Activated CD8-positive, alpha-beta memory T cell treated with anti-CD3 and anti-CD28 coated beads, Interleukin-2, amount 50 U/mL, for 1 hour (primary cell): ENCODE results near the gene FAM53B.
A peak's percentile ranks its signal among the peaks of the same experiment; 100 is the strongest.

Experiments
- DNase-seq: peaks from one replicate; pipeline ENCODE4 v3.0.0-alpha.2; 2020; ENCODE audit errors: extremely low read depth

FAM53B gene

GRCh38 chr10:124697443-124697836 lies 46.7 kb downstream of the FAM53B start:
- no peak for DNase-seq

- no peak for DNase-seq
These were observed 47.5 kb downstream of the FAM53B start for GRCh38 chr10:124696446-124697392.

GRCh38 chr10:124695259-124695658 lies 48.9 kb downstream of the FAM53B start:
- DNase-seq: no peak

DNA sequence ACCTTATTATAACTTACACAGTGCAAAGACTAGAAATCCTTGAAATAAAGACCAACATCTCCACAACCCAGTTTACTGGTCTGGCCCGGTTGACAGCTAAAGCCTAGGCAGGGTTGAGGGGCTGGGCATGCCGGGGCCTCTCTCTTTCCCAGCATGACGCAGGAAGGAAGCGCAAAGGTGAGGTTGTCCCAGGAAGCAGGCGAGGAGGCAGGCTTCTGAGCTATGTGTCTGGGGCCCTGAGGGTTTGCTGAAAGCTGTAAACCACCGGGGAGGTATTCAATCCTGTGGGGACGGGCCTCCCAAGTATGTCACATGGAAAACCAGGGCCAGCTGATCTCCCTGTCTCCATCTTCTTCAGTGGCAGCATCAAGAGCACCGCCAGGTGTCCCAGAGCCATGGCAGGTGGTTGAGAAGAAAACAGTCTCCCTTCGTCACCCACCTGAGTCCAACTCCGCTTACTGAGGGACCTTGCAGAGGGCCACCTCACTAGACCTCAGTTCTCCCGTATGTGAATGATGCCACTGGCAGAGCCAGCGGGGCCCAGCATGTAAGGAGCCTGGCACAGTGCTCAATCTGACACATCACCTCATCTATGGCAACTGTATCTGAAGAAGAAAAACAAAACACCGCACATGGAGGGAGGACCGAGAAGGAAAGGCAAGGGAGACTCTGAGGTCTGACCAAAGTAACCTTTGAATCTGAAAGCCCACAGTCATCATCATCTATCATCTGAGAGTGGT lies 49.5 kb downstream of the FAM53B start:
- no peak for DNase-seq

DNA sequence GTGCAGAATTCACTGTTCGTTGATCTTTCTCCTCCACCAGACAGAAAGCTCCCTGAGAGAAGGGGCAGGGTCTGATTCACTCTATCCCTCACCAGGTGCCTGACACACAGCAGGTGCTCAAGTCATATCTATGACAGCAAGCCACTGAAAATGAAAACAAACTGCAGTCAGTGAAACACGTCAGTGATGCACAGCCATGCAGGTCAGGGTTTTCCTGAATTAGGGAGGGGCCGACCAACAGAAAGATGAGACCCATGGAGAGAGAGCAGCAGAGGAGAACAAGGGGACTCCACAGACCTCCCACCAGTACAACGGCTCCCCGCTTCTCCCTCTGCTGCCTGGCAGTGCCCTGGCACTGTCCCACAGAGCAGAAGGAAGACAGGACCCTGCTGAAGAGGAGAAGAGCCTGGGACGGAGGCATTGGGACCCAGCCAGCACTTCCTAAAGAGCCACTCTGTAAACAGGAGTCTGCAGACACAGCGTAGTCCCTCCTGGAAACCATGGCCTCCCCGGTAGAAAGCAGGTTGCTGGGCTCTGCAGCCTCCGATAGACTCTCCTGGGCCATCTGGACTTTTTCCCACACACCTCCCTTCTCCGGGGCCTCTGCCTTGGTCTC lies 50.3 kb downstream of the FAM53B start:
- no peak for DNase-seq

DNA sequence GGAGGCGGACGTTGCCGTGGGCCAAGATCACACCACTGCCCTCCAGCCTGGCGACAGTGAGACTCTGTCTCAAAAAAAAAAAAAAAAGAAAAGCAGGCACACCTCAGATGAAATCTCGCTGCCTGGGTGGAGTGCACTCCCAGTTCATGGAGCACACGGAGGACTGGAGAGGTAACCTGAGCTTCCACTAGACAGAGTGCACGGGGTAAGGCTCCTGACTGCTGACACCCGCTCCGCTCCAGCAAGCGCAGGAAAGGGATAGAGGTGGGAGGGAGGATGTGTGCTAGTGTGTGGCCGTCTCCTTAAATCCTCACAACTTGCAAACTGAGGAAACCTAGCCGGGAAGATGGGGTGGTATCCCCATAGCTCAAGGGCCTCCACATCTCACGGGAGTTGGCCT lies 50.8 kb downstream of the FAM53B start:
- no peak for DNase-seq

GRCh38 chr10:124692100-124692446 lies 52.1 kb downstream of the FAM53B start:
- no peak for DNase-seq

GRCh38 chr10:124691421-124692099 lies 52.6 kb downstream of the FAM53B start:
- DNase-seq: no peak

GRCh38 chr10:124691002-124691401 lies 53.2 kb downstream of the FAM53B start:
- DNase-seq: no peak

GRCh38 chr10:124689911-124690498 lies 54.2 kb downstream of the FAM53B start:
- no peak for DNase-seq

DNA sequence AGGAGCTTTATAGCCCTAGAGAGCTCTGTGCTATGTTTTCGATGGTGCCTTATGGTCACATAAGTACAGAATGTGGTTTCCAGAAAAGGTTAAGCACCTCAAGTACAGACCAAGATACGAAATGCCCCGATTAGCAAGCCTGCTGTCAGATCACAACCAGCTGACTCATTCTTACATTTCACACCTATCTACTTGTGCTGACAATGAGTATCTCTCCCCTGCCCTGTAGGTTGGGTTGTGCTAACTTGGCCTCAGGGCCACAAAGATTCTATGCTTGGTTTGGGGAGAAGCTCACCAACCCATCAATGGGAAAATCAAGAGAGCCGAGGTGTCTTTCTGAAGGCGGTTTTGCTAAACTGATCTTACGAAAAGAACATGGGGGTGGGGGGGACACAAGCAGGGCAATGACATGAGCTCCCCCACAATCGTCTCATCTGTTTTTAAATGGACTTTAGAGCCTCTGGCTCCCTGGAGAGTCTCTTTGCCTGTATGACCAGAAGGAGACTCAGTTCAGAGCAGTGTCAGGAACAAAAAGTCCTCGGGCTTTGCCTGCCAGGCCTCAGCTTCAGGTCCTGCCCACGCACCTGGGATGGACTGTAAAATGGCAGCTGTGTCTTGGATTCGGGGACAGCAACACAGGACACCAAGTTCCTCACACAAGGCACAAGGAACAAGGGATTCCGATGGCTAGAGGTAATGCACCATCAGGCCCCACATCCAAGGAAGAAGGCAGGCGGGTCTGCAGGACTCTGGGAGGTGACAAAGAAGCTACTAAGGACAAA lies 55.1 kb downstream of the FAM53B start:
- DNase-seq: peak; percentile 31

GRCh38 chr10:124688386-124688785 lies 55.8 kb downstream of the FAM53B start:
- DNase-seq: no peak

DNA sequence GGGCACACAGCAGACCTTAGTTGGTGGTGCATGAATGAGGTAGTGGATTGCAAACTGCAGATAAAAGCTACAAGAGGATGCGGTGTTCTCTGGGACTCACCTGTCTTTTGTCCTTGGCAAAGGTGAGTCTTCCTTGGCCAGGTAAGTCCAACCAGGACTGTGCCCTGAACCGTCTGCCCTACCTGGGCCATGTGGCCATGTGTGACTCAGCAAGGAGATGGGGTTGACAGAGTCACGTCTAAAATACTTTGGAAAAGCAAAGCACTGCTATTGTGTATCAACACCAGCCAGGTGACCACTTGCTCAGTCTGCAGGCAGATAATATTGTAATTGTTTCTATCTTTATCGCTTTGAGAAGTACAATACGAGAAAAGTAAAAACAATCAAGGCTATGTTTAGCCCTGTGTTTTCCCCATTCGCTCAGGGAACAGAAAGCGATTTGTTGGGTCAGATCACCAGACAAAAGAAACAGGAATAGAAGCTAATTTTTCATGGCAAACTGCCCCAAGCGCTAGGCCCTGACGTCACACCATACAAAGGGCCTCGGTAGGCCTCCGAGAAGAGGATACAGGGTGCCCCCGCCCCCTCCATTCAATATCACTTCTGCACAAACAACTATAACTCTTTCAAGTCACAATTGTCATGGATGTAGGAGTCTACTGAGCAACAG lies 57.3 kb downstream of the FAM53B start:
- no peak for DNase-seq

GRCh38 chr10:124685261-124685660 lies 58.9 kb downstream of the FAM53B start:
- DNase-seq: no peak

DNA sequence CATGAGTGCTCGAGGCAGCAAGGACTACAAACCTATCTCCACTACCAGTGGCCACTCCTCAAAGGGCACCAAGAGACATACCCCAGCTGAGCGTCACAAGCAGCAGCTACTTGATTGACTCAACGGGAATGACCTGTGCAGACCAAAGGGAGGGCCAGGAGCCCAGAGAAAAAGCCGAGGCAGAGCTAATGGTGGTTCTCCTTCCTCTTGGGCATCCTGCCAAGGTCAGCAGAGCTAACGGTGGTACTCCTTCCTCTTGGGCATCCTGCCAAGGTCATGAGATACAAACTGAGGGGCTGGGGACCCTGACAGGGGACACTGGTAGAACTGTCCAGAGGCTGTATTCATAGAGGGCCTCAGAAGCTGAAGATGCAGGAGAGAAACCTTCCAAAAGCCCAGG lies 60.4 kb downstream of the FAM53B start:
- DNase-seq: no peak

DNA sequence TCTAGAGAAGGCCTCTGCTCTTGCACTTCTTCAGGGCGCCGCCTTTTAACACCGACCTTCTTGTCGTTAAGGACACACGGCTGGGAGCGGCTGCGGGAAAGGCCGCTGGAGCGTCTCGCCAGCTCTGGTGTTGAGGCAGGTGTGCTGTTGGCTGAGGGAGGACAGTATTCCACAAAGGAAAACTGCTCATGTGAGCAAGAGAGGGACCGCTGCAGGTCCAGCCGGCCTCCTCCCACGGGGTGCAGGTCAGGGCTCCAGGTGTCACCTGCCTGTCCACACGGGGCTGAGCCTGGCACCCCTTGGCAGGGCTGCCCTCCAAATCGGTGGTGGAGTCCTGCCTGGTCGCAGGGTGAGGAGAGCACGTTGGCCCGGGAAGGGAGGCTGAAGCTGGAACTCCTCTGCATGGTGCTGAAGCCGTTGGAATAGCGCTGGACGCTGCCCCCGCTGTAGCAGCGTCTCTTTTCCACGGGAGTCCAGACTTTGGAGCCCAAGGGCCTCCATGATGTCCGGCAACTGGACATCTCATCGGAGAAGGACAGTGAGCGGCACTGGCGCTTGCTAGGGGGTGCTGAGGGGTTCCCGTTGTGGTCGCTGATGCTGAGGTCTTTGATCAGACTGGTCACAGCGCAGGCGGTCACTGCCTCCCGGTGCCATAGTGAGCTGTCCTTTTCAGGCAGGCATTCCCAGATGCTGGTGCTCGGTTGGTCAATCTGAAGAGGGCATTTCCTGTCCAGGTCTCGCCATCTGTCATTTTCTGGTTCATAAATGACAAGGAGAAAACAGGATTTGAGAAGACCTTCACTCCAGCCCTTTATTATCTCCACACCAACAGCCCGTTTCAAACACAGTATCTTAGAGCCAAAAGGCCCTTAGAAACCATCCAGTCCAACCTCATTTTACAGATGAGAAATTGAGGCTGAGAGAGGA lies 62.3 kb downstream of the FAM53B start:
- DNase-seq: no peak

- no peak for DNase-seq
These were observed 63.1 kb downstream of the FAM53B start for GRCh38 chr10:124681091-124681490.

DNA sequence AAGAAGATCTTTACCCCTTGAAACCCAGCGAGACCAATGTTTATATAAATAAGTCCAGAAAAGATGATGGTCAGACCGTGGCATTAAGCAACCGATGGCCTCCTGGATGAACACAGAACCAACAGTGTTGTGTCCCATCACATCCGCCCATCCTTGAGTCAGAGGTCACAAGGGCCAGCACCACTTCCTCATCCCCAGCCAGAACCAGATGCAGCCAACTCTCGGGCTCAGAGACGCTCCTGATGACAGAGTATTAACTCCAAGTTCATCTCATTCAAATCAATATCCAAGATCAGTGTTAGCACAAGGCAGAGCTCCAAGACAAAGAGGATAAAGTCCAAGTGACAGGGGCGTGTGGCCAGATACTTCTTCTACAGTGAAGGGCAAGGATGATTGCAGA lies 63.5 kb downstream of the FAM53B start:
- DNase-seq: no peak

GRCh38 chr10:124679401-124679800 lies 64.8 kb downstream of the FAM53B start:
- no peak for DNase-seq
